Measurements from ENCODE around the gene SIPA1.
A peak's percentile ranks its signal among the peaks of the same experiment; 100 is the strongest.

Gene SIPA1

GRCh38 chr11:65645710-65646109 lies 7.8 kb downstream of the SIPA1 start:
- Histone ChIP-seq H3K27ac (peak overlapping the region in 1 of 2 donors; percentile 16), H3K4me3 (no peak overlapping the region)
- TF ChIP-seq CTCF (IDR thresholded peaks at IDR 0.05) = no peak
- no peak for DNase-seq (ENCODE audit: low spot score)

- no peak for TF ChIP-seq CTCF (IDR thresholded peaks at IDR 0.05)
- Histone ChIP-seq H3K27ac (peak overlapping the region in 1 of 2 donors; percentile 72), H3K4me3 (no peak overlapping the region)
- DNase-seq (ENCODE audit: low spot score) = no peak
These were observed 8.5 kb downstream of the SIPA1 start for GRCh38 chr11:65646288-65646957.

- peak overlapping the region; percentile 60 for H3K4me3 ChIP-seq
- DNase-seq (ENCODE audit: low spot score) = no peak
- TF ChIP-seq CTCF (IDR thresholded peaks at IDR 0.05) = no peak
- H3K27ac ChIP-seq = peak overlapping the region in 1 of 2 donors; percentile 72
These were observed 9.2 kb downstream of the SIPA1 start for GRCh38 chr11:65646958-65647701.

- Histone ChIP-seq H3K27ac (peak overlapping the region in 1 of 2 donors; percentile 1), H3K4me3 (no peak overlapping the region)
- no peak for DNase-seq (ENCODE audit: low spot score)
- no peak for TF ChIP-seq CTCF (IDR thresholded peaks at IDR 0.05)
These were observed 11.1 kb downstream of the SIPA1 start for GRCh38 chr11:65648997-65649493.

- peak overlapping the region in 1 of 2 donors; percentile 99 for H3K27ac ChIP-seq
- no peak for TF ChIP-seq CTCF (IDR thresholded peaks at IDR 0.05)
- no peak overlapping the region for H3K4me3 ChIP-seq
- no peak for DNase-seq (ENCODE audit: low spot score)
These were observed 12.0 kb downstream of the SIPA1 start for GRCh38 chr11:65649656-65650546.

GRCh38 chr11:65650547-65651338 lies 12.8 kb downstream of the SIPA1 start:
- no peak for DNase-seq (ENCODE audit: low spot score)
- H3K27ac ChIP-seq = peak overlapping the region; percentile 92 to 99
- no peak for TF ChIP-seq CTCF (IDR thresholded peaks at IDR 0.05)
- H3K4me3 ChIP-seq = no peak overlapping the region

All from coronary artery (tissue), 2 donors.